ENCODE results near the gene CCSAP. TPM values are rescaled to one million over a fixed set of nuclear protein-coding genes. Genes with fewer than 3 reads are reported as not detected.

Gene CCSAP
- polyA plus RNA-seq, 6 donors from 2014 or later = 0.13 to 3.3 (median 2.4) TPM

DNA sequence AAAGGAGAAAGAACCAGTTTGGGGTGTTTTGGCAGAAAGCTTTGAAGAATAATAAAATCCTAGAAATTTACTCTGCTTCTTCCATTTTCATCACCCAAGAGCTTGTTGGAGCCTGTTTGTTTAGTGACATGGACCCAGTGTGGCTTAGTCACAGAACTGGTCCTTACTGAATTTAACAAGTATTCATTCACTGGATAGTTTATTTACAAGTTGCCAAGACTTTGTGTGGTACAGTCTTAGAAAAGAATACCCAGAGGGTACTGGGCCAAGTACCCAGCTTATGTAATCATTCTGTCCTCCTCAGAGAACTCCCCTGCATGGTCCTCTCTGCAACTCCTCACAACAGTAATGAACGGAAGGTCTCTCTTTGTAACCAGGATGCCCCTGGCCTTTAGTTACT, 55.6 kb downstream of the CCSAP start:
- DNase-seq (no peak), ATAC-seq (ENCODE audit: low read depth in 2 of 2) (no peak)
- peak overlapping the region in 1 of 6 donors; percentile 33 for H3K27ac Mint-ChIP-seq
- no peak overlapping the region for H3K4me3 Mint-ChIP-seq
- peaks cover 30 to 35% of the 10 kb centered on the region in 2 donors for H3K36me3 Mint-ChIP-seq
- H3K4me1 Mint-ChIP-seq = peaks cover 19 to 24% (median 23%) of the 10 kb centered on the region in 3 donors
- no peaks in the 10 kb centered on the region for H3K27me3 Mint-ChIP-seq
- peaks cover 0 to 5% (median 0%) of the 10 kb centered on the region in 7 donors for H3K9me3 Mint-ChIP-seq

DNA sequence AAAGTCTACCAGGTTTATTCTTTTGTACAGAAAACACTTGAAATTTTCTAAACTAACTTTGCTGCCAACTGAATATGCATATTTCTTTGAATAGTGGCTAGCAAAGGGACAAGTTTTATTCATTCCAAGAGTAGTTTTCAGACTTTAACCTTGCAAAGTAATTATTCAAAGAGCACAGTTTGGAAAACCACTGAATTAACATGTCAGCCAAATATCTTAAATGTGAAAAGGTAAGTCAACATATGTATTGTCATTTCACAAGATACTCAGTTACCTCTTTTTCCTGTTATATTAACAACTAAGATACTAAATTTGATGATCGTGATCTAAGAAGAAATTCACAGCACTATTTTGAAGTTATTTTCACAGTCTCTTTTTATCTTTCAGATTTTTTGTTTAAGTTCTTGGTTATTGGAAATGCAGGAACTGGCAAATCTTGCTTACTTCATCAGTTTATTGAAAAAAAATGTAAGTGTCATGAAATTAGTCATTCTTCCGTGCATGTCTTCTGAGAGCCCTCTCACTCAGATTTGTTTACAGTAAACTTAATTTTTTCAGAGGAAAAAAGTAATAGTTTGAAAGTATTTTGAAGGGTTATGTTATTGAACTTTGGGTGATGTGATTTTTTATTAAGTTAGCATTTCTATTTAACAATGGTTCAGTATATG, 56.6 kb downstream of the CCSAP start:
- DNase-seq (no peak), ATAC-seq (ENCODE audit: low read depth in 2 of 2) (no peak)
- H3K4me1 Mint-ChIP-seq = peaks cover 20 to 31% (median 30%) of the 10 kb centered on the region in 3 donors
- H3K4me3 Mint-ChIP-seq = no peak overlapping the region
- no peak overlapping the region for H3K27ac Mint-ChIP-seq
- H3K27me3 Mint-ChIP-seq = no peaks in the 10 kb centered on the region
- peaks cover 0 to 4% (median 0%) of the 10 kb centered on the region in 7 donors for H3K9me3 Mint-ChIP-seq
- peaks cover 27 to 31% of the 10 kb centered on the region in 2 donors for H3K36me3 Mint-ChIP-seq

DNA sequence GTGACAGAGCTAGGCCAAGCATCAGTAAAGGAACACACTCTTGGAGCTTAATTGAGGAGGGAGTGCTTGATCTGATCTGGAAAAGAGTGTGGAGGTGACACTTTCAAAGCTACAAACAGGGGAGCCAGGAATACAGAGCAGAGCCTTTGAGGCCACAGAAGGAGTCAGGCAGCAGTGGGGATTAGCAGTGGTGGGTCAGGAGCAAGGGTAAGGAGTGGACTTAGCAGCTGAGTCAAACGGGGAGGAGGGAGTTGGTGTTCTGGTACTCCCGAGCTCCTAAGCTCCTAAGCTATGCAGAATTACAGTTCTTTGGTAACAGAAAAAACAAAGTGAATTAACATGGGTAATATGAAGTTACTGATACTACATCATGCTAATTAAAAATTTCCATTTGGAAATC, 57.4 kb downstream of the CCSAP start:
- Mint-ChIP-seq H3K4me3 (no peak overlapping the region), H3K9me3 (no peaks in the 10 kb centered on the region), H3K27ac (peak overlapping the region in 2 of 6 donors; percentile 2 to 57), H3K27me3 (no peaks in the 10 kb centered on the region), H3K4me1 (peaks cover 21 to 36% (median 35%) of the 10 kb centered on the region in 3 donors), H3K36me3 (peaks cover 19 to 23% of the 10 kb centered on the region in 2 donors)
- DNase-seq (no peak), ATAC-seq (ENCODE audit: low read depth in 2 of 2) (no peak)

DNA sequence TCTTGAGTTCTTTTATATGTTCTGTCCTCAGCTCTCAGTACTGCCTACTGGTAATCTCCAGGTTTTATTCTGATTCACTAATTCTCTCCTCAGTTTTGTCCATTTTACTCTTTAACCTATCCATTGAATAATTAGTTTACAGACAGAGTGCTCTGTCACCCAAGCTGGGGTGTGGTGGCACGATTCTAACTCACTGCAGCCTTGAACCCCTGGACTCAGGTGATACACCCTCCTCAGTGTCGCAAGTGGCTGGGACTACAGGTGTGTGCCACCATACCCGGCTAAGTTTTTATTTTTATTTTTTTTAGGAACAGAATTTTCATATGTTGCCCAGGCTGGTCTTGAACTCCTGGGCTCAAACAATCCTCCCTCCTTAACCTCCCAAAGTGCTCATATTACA, 58.0 kb downstream of the CCSAP start:
- H3K27me3 Mint-ChIP-seq = no peaks in the 10 kb centered on the region
- peak overlapping the region in 3 of 6 donors; percentile 2 to 84 (median 2) for H3K27ac Mint-ChIP-seq
- DNase-seq = no peak
- no peak overlapping the region for H3K4me3 Mint-ChIP-seq
- ATAC-seq (ENCODE audit: low read depth in 2 of 2) = no peak
- peaks cover 13 to 21% of the 10 kb centered on the region in 2 donors for H3K36me3 Mint-ChIP-seq
- H3K9me3 Mint-ChIP-seq = no peaks in the 10 kb centered on the region
- H3K4me1 Mint-ChIP-seq = peaks cover 21 to 42% (median 40%) of the 10 kb centered on the region in 3 donors

DNA sequence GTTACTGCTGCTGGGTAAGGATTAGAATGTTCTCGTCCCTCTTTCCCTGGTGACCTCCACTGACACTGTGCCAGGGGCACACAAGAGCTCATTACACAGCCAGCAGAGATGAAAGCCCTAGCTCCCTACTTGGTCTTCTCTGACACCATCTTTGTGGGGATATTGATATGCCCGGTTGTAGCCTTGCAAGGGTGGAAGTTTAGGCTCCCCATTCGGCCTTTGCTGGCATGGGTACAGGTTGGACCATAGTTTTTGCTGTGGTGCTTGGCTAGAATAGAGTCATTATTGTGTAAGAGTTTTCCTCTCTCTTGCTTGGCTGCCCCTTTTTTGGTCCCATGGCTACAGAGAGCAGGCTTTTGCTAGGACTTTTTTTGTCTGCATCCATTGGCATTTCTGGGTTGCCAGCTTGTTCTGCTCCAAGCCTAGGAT, 59.6 kb downstream of the CCSAP start:
- H3K36me3 Mint-ChIP-seq = peaks cover 9 to 10% of the 10 kb centered on the region in 2 donors
- ATAC-seq (ENCODE audit: low read depth in 2 of 2) (no peak), DNase-seq (no peak)
- peaks cover 21 to 42% (median 41%) of the 10 kb centered on the region in 3 donors for H3K4me1 Mint-ChIP-seq
- no peaks in the 10 kb centered on the region for H3K9me3 Mint-ChIP-seq
- H3K27ac Mint-ChIP-seq = peak overlapping the region in 1 of 6 donors; percentile 61
- H3K27me3 Mint-ChIP-seq = no peaks in the 10 kb centered on the region
- H3K4me3 Mint-ChIP-seq = peak overlapping the region in 1 of 8 donors; percentile 32

DNA sequence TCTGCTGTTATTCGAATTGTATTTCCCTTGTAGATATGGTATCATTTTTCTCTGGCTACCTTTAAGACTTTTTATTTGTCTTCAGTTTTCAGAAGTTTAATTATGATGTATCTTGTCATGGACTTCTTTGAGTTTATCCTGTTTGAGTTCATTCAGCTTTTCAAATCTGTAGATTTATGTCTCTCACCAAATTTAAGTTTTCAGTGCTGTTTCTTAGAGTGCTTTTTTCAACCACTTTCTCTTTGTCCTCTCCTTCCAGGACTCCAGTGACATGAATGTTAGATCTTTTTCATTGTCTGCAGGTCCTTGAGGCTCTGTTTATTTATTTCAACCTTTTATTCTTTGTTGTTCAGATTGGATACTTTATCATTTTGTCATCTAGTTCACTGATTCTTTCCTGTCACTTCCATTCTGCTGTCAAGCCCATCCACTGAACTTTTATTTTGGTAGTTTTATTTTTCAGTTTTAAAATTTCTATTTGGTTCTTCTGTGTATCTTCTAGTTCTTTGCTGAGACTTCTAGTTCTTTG, 60.5 kb downstream of the CCSAP start:
- Mint-ChIP-seq H3K27ac (peak overlapping the region in 2 of 6 donors; percentile 17 to 30), H3K4me3 (no peak overlapping the region)

DNA sequence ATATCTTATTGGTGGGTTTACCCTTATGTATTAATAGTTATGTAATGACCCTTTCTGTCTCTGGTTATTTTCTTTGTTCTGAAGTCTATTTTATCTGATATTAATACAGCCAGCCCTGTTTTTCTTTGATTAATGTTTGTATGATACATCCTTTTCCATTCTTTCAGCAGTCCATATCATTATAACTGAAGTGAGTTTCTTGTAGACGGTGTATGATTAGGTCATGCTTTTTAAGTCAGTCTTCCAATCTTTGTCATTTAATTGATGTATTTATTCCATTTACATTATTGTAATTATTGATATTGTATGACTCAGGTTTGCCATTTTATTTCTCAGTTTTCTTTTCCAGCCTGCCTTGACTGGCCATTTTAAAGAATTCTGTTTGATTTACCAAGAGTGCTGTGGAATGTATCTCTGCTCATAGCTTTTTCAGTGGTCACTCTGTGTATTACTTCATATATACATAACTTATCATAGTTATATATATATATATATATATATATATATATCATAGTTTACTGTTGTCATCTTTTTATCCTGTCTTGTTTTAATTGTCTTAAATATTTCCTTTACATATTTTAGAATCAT, 61.4 kb downstream of the CCSAP start:
- Mint-ChIP-seq H3K27ac (peak overlapping the region in 1 of 6 donors; percentile 54), H3K9me3 (no peaks in the 10 kb centered on the region), H3K27me3 (no peaks in the 10 kb centered on the region), H3K4me1 (peaks cover 21 to 42% (median 41%) of the 10 kb centered on the region in 3 donors), H3K36me3 (peaks cover 0 to 10% of the 10 kb centered on the region in 2 donors), H3K4me3 (no peak overlapping the region)
- ATAC-seq (ENCODE audit: low read depth in 2 of 2) (no peak), DNase-seq (no peak)

More for the DNA sequence above, 60.5 kb downstream of the CCSAP start:
- ATAC-seq (ENCODE audit: low read depth in 2 of 2) (no peak), DNase-seq (no peak)
- H3K36me3 Mint-ChIP-seq = peaks cover 2 to 10% of the 10 kb centered on the region in 2 donors
- no peaks in the 10 kb centered on the region for H3K9me3 Mint-ChIP-seq
- peaks cover 21 to 42% (median 41%) of the 10 kb centered on the region in 3 donors for H3K4me1 Mint-ChIP-seq
- no peaks in the 10 kb centered on the region for H3K27me3 Mint-ChIP-seq

DNA sequence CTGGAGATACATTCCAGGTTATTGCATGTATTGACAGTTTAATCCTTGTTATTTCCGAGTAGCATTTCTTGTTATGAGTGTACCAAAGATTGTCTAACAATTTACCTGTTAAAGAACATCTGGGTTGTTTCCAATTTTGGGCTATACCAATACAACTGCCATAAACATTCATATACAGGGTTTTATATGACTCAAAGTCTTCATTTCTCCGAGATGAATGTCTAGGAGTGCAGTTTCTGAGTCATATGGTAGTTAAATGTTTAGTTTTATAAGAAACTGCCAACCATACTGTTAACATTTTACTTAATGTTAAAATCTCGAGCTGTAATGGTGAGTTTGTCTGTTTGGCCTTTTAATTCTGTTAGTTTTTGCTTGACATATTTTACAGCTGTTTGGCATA, 61.9 kb downstream of the CCSAP start:
- ATAC-seq (ENCODE audit: low read depth in 2 of 2) (no peak), DNase-seq (no peak)
- Mint-ChIP-seq H3K9me3 (no peaks in the 10 kb centered on the region), H3K4me1 (peaks cover 21 to 42% (median 41%) of the 10 kb centered on the region in 3 donors), H3K36me3 (peaks cover 0 to 10% of the 10 kb centered on the region in 2 donors), H3K27me3 (no peaks in the 10 kb centered on the region), H3K27ac (no peak overlapping the region), H3K4me3 (no peak overlapping the region)

DNA sequence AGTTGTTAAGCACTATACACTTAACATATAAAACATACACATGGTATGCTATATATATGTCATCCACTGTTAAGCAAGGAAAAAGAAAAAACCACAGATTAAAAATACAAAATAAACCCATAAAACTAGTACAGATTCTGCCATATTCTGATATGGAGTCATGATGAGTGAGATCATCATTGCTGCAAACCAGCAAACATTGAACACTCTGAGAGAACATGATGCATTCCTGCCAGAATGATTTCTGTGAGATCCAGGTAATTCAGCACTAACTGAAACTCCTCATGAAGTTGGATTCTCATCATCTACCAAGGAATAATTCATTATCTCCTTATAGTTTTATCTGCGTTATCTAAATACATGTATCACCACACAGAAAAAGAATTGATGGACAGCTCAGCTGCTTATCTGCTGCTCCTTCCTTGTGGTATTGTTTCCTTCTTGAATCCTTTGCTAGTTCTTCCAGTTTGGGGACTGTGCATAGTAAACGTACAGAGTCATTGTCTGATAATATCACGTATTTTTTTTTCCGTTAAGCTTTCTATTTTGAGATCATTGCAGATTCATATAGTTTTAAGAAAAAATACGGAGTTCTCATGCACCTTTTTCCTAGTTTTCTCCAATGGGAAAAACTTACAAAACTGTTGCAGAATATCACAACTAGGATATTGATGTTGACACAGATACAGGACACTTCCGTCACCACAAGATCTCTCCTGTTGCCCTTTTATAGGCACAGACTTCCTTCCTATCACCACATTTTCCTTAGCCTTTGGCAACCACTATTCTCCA, 62.6 kb downstream of the CCSAP start:
- DNase-seq (no peak), ATAC-seq (ENCODE audit: low read depth in 2 of 2) (no peak)
- Mint-ChIP-seq H3K27ac (peak overlapping the region in 2 of 6 donors; percentile 26 to 69), H3K4me3 (no peak overlapping the region), H3K36me3 (peaks cover 0 to 10% of the 10 kb centered on the region in 2 donors), H3K27me3 (no peaks in the 10 kb centered on the region), H3K4me1 (peaks cover 20 to 42% (median 40%) of the 10 kb centered on the region in 3 donors), H3K9me3 (no peaks in the 10 kb centered on the region)

DNA sequence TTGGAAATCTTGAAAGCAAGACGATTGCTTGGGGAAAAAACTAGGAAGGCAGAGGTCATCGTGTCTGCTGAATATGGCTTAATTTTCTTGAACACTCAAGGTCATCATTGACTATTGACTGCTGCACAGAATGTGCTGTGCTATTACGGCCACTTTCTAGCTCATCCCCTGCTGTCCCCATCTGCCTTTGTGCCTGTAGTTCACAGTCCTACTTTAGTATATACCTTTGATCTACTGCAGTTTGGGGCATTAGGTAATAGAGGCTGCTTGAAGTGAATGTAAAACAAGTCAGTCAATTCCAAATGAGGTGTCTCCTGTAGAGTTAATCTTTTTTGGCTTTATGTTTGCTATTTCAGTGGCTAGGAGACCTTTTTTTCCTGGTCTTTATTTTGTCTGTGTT, 63.6 kb downstream of the CCSAP start:
- DNase-seq = no peak
- no peak overlapping the region for H3K27ac Mint-ChIP-seq
- no peak overlapping the region for H3K4me3 Mint-ChIP-seq
- H3K36me3 Mint-ChIP-seq = peaks cover 0 to 10% of the 10 kb centered on the region in 2 donors
- no peaks in the 10 kb centered on the region for H3K27me3 Mint-ChIP-seq
- H3K9me3 Mint-ChIP-seq = no peaks in the 10 kb centered on the region
- peaks cover 26 to 42% (median 35%) of the 10 kb centered on the region in 3 donors for H3K4me1 Mint-ChIP-seq
- ATAC-seq (ENCODE audit: low read depth in 2 of 2) = no peak

DNA sequence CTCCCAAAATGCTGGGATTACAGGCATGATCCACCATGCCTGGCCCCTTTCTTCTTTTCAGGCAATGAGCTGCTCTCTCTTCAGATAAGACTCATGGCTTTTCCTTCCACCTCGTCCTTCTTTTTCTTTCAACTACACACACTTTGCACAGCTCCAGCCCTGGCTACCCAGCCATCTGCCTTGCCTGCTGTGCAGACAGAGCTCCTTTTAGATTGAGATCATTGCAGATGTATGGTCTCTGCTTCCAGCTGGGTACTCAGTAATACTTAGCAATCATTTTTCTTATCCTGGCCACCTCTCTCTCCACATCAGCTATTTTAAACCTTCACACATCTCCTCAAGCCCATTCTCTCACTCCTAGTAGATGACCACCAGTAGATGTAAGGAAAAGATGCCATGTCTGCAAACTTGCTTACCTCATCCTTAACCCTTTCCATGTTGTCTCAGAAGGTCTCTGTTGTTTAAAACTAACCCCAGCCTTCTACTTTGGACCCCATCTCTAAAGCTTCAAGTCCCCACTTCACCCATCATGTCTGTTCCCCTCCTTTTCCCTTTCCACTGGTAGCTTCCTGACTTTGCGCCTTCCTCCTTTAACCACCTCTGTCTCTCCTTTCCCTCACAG, 64.6 kb downstream of the CCSAP start:
- peaks cover 27 to 39% (median 35%) of the 10 kb centered on the region in 3 donors for H3K4me1 Mint-ChIP-seq
- H3K27me3 Mint-ChIP-seq = no peaks in the 10 kb centered on the region
- no peaks in the 10 kb centered on the region for H3K9me3 Mint-ChIP-seq
- peaks cover 0 to 9% of the 10 kb centered on the region in 2 donors for H3K36me3 Mint-ChIP-seq
- no peak for DNase-seq
- no peak for ATAC-seq (ENCODE audit: low read depth in 2 of 2)
- H3K4me3 Mint-ChIP-seq = no peak overlapping the region
- no peak overlapping the region for H3K27ac Mint-ChIP-seq

DNA sequence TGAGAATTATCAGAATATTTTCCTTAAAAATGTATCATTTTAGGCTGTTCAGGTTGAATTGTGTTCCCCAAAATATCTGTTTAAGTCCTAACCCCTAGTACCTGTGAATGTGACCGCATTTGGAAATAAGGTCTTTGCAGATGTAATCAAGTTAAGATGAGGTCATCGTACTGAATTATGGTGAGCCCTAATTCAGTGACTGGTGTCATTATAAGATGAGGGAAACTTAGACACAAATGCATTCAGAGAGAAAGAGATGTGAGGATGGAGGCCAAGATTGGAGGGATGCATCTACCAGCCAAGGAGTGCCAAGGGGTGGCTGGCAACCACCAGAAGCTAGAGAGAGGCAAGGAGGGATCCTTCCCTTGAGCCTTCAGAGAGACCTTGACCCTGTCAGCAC, 67.8 kb downstream of the CCSAP start:
- ATAC-seq (ENCODE audit: low read depth in 2 of 2) (no peak), DNase-seq (no peak)
- Mint-ChIP-seq H3K4me1 (peaks cover 25 to 36% (median 32%) of the 10 kb centered on the region in 3 donors), H3K9me3 (peaks cover 0 to 5% (median 0%) of the 10 kb centered on the region in 7 donors), H3K36me3 (peaks cover 0 to 6% of the 10 kb centered on the region in 2 donors), H3K27me3 (no peaks in the 10 kb centered on the region), H3K4me3 (no peak overlapping the region), H3K27ac (no peak overlapping the region)

Measured in naive B cell (primary cell).